ENCODE results near the gene PALLD.

GRCh38 chr4:168802222-168802621 is 305.4 kb downstream of the PALLD start:
- TF ChIP-seq, protein P1, sequence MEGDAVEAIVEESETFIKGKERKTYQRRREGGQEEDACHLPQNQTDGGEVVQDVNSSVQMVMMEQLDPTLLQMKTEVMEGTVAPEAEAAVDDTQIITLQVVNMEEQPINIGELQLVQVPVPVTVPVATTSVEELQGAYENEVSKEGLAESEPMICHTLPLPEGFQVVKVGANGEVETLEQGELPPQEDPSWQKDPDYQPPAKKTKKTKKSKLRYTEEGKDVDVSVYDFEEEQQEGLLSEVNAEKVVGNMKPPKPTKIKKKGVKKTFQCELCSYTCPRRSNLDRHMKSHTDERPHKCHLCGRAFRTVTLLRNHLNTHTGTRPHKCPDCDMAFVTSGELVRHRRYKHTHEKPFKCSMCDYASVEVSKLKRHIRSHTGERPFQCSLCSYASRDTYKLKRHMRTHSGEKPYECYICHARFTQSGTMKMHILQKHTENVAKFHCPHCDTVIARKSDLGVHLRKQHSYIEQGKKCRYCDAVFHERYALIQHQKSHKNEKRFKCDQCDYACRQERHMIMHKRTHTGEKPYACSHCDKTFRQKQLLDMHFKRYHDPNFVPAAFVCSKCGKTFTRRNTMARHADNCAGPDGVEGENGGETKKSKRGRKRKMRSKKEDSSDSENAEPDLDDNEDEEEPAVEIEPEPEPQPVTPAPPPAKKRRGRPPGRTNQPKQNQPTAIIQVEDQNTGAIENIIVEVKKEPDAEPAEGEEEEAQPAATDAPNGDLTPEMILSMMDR (IDR thresholded peaks at IDR 0.05) = no peak
- no peak for TF ChIP-seq POLR2AphosphoS5 (IDR thresholded peaks at IDR 0.05)

Data from gastroesophageal sphincter (tissue), 3 donors.